Measurements from ENCODE around the gene ANAPC13. TPM values are rescaled to one million over a fixed set of nuclear protein-coding genes. Genes with fewer than 3 reads are reported as not detected.

ANAPC13 gene
- total RNA-seq, 2 experiments from 2014 or later: 24.9 to 25.3 TPM

DNA sequence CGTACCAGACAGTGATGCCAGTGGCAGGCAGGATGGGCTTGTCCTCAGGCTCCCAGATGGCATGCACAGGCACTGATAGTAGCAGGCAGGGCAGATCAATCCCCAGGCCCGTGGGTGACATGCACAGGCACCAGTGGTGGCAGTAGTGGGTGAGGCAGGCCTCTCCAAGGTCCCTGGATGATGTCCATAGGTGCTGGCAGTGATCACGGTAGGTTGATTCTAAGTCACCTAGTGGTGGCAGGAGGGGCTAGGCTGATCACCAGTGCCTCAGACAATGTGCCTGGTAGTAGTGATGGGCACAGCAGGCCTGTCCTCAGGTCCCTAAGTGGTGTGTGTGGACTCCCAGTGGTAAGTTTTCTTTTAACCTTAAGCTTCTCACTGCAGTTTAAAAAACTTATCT, 19.7 kb upstream of the ANAPC13 start:
- POLR2A ChIA-PET: no interaction called here
- Mint-ChIP-seq H3K27me3 (ENCODE audit: low read depth) (no peaks in the 10 kb centered on the region), H3K27ac (no peak overlapping the region), H3K4me1 (ENCODE audit: low read depth) (no peaks in the 10 kb centered on the region), H3K9me3 (ENCODE audit: insufficient read depth) (peaks cover 48% of the 10 kb centered on the region), H3K36me3 (ENCODE audit: low read depth) (peaks cover 79% of the 10 kb centered on the region), H3K4me3 (no peak overlapping the region)
- CTCF ChIA-PET: no interaction called here
- ATAC-seq (no peak), DNase-seq (no peak)

DNA sequence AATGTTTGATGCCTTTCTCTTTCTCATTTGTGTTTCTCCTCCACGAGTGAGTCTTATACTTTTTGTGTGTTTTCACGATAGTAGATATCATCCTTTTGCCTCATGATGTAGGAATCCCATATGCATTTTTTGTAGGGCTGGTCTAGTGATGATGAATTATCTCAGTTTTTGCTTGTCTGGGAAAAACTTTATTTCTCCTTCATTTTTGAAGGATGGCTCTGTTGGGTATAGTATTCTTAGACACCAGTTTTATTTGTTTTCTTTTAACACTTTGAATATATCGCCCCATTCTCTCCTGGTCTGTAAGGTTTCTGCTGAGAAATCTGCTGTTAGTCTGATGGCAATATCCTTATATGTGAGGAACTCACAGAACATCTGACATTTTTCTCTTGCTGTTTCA, 18.3 kb upstream of the ANAPC13 start:
- Mint-ChIP-seq H3K27ac (no peak overlapping the region), H3K27me3 (ENCODE audit: low read depth) (no peaks in the 10 kb centered on the region), H3K4me3 (no peak overlapping the region), H3K9me3 (ENCODE audit: insufficient read depth) (peaks cover 48% of the 10 kb centered on the region), H3K4me1 (ENCODE audit: low read depth) (no peaks in the 10 kb centered on the region), H3K36me3 (ENCODE audit: low read depth) (peaks cover 78% of the 10 kb centered on the region)
- no peak for ATAC-seq
- POLR2A ChIA-PET: no interaction called here
- CTCF ChIA-PET: interaction anchor here (1.7 kb wide), 1 partner anchor 13 kb away, joined by 4 read pairs; no protein-coding TSS in a partner anchor
- no peak for DNase-seq

DNA sequence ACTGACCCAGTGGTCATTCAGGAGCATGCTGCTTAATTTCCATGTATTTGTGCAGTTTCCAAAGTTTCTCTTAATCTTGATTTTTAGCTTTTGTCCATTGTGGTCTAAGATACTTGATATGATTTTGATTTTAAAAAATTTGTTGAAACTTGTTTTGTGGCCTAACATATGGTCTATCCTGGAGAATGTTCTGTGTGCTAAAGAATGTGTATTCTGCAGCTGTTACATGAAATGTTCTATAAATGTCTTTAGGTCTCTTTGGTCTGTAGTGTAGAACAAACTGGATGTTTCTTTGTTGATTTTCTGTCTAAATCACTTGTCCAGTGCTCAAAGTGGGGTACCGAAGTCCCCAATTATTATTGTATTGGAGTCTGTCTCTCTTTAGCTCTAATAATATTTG, 17.5 kb upstream of the ANAPC13 start:
- no peak overlapping the region for H3K27ac Mint-ChIP-seq
- ChIA-PET CTCF (interaction anchor here (1.7 kb wide), 1 partner anchor 12 kb away, joined by 4 read pairs; no protein-coding TSS in a partner anchor), POLR2A (no interaction called here)

DNA sequence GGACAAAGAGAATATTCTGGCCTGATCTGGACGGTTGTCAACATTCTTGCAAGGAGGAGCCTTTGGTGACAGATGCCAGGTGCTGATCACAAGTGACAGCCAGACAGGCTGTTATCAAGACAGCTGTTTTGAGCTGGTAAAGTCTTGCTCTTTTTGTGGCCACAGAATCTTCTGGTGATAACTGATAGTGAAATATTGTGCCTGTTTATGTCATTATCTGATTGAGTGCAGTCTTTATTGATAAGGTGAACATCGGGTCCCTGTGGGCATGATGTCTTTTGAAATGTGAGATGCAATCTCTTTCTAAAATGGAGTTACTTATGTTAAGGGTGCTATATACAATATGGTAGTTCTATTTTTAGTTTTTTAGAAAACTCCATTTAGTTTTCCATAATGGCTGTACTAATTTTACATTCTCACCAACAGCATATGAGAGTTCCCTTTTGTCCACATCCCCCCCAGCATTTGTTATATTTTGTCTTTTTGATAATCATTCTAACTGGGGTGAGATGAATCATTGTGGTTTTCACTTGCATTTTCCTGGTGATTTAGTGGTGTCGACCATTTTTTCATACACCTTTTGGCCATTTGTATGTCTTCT, 10.8 kb upstream of the ANAPC13 start:
- Mint-ChIP-seq H3K9me3 (ENCODE audit: insufficient read depth) (peaks cover 9% of the 10 kb centered on the region), H3K27ac (no peak overlapping the region), H3K4me1 (ENCODE audit: low read depth) (peaks cover 32% of the 10 kb centered on the region), H3K4me3 (no peak overlapping the region), H3K36me3 (ENCODE audit: low read depth) (peaks cover 60% of the 10 kb centered on the region), H3K27me3 (ENCODE audit: low read depth) (no peaks in the 10 kb centered on the region)
- ChIA-PET POLR2A (interaction anchor here (1.0 to 2.9 kb wide), 2 partner anchors 9 to 11 kb away, joined by 3 to 10 read pairs; partner anchors contain the start of genes ANAPC13 and CEP63), CTCF (interaction anchor here (0.6 kb wide), 1 partner anchor 237 kb away, joined by 3 read pairs; no protein-coding TSS in a partner anchor)
- DNase-seq (no peak), ATAC-seq (no peak)

More for the DNA sequence above, 17.5 kb upstream of the ANAPC13 start:
- Mint-ChIP-seq H3K4me1 (ENCODE audit: low read depth) (no peaks in the 10 kb centered on the region), H3K9me3 (ENCODE audit: insufficient read depth) (peaks cover 48% of the 10 kb centered on the region), H3K27me3 (ENCODE audit: low read depth) (no peaks in the 10 kb centered on the region), H3K36me3 (ENCODE audit: low read depth) (peaks cover 80% of the 10 kb centered on the region), H3K4me3 (no peak overlapping the region)
- DNase-seq (no peak), ATAC-seq (no peak)

- ChIA-PET CTCF (interaction anchor here (0.9 kb wide), 1 partner anchor 21 kb away, joined by 3 read pairs; no protein-coding TSS in a partner anchor), POLR2A (interaction anchor here (1.0 to 2.9 kb wide), 2 partner anchors 8 to 10 kb away, joined by 3 to 10 read pairs; partner anchors contain the start of genes ANAPC13 and CEP63)
- Mint-ChIP-seq H3K9me3 (ENCODE audit: insufficient read depth) (peaks cover 4% of the 10 kb centered on the region), H3K4me1 (ENCODE audit: low read depth) (peaks cover 32% of the 10 kb centered on the region), H3K27me3 (ENCODE audit: low read depth) (no peaks in the 10 kb centered on the region), H3K4me3 (no peak overlapping the region), H3K27ac (no peak overlapping the region), H3K36me3 (ENCODE audit: low read depth) (peaks cover 57% of the 10 kb centered on the region)
- ATAC-seq (no peak), DNase-seq (no peak)
Measured at GRCh38 chr3:134495980-134496379, 10.2 kb upstream of the ANAPC13 start.

GRCh38 chr3:134494495-134494894, 8.7 kb upstream of the ANAPC13 start:
- no peak overlapping the region for H3K27ac Mint-ChIP-seq
- H3K4me3 Mint-ChIP-seq: no peak overlapping the region
- H3K4me1 Mint-ChIP-seq (ENCODE audit: low read depth): peaks cover 32% of the 10 kb centered on the region
- peaks cover 45% of the 10 kb centered on the region for H3K36me3 Mint-ChIP-seq (ENCODE audit: low read depth)
- no peaks in the 10 kb centered on the region for H3K27me3 Mint-ChIP-seq (ENCODE audit: low read depth)
- ATAC-seq (no peak), DNase-seq (no peak)
- ChIA-PET POLR2A (interaction anchor here (2.9 kb wide), 1 partner anchor 8 kb away, joined by 10 read pairs; the partner anchor contains the start of genes ANAPC13 and CEP63), CTCF (no interaction called here)
- H3K9me3 Mint-ChIP-seq (ENCODE audit: insufficient read depth): no peaks in the 10 kb centered on the region

GRCh38 chr3:134487406-134487805, 1.6 kb upstream of the ANAPC13 start:
- Mint-ChIP-seq H3K4me1 (ENCODE audit: low read depth) (peaks cover 38% of the 10 kb centered on the region), H3K27ac (peak overlapping the region; percentile 84), H3K27me3 (ENCODE audit: low read depth) (no peaks in the 10 kb centered on the region), H3K9me3 (ENCODE audit: insufficient read depth) (no peaks in the 10 kb centered on the region), H3K36me3 (ENCODE audit: low read depth) (peaks cover 26% of the 10 kb centered on the region), H3K4me3 (peak overlapping the region; percentile 86)
- DNase-seq: no peak
- ATAC-seq: no peak
- CTCF ChIA-PET: interaction anchor here (0.9 to 6.2 kb wide), 5 partner anchors 10 to 149 kb away, joined by 3 to 43 read pairs (median 3); no protein-coding TSS in a partner anchor
- POLR2A ChIA-PET: interaction anchor here (0.7 to 1.1 kb wide), 3 partner anchors 9 to 312 kb away, joined by 3 to 5 read pairs (median 3); no protein-coding TSS in a partner anchor

DNA sequence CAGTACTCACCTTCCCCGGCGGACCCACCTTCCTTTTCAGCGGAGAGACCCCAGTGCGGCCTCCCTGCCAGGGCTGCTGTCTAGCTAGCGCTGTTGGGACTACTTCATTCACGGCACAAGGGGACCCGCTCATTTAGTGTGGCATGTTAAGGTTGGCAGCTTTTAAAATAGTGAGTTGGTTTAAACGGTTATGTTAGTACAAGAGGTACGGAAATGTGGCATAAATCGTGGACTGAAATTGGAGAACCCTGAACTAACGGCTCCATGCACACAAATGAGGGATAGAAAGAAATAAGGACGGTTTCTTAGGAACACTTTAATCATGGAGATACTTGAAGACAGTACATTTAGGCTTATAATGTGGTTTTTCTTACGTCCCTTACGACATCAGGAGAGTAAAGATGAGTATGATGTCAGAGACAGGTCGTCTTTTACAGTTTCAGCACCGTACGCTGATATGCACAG, 824 bp upstream of the ANAPC13 start:
- CTCF ChIA-PET: interaction anchor here (1.2 to 6.2 kb wide), 4 partner anchors 10 to 178 kb away, joined by 3 to 43 read pairs (median 8); no protein-coding TSS in a partner anchor
- H3K9me3 Mint-ChIP-seq (ENCODE audit: insufficient read depth): no peaks in the 10 kb centered on the region
- POLR2A ChIA-PET: interaction anchor here (0.6 to 2.2 kb wide), 6 partner anchors 8 to 236 kb away, joined by 3 to 12 read pairs (median 4); partner anchors contain the start of gene RYK
- no peaks in the 10 kb centered on the region for H3K27me3 Mint-ChIP-seq (ENCODE audit: low read depth)
- peak overlapping the region; percentile 86 for H3K4me3 Mint-ChIP-seq
- DNase-seq: no peak
- peaks cover 29% of the 10 kb centered on the region for H3K36me3 Mint-ChIP-seq (ENCODE audit: low read depth)
- H3K4me1 Mint-ChIP-seq (ENCODE audit: low read depth): peaks cover 39% of the 10 kb centered on the region
- H3K27ac Mint-ChIP-seq: peak overlapping the region; percentile 96
- ATAC-seq: peak; percentile 27

- peak; percentile 7 for ATAC-seq
Measured at GRCh38 chr3:134485075-134485717, 589 bp downstream of the ANAPC13 start.

GRCh38 chr3:134483195-134483900, 2.4 kb downstream of the ANAPC13 start:
- DNase-seq: no peak
- peaks cover 35% of the 10 kb centered on the region for H3K4me1 Mint-ChIP-seq (ENCODE audit: low read depth)
- ChIA-PET CTCF (interaction anchor here (0.8 to 6.2 kb wide), 7 partner anchors 8 to 286 kb away, joined by 3 to 43 read pairs (median 4); no protein-coding TSS in a partner anchor), POLR2A (no interaction called here)
- H3K4me3 Mint-ChIP-seq: peak overlapping the region; percentile 42
- peak overlapping the region; percentile 30 for H3K27ac Mint-ChIP-seq
- no peaks in the 10 kb centered on the region for H3K9me3 Mint-ChIP-seq (ENCODE audit: insufficient read depth)
- ATAC-seq: no peak
- H3K27me3 Mint-ChIP-seq (ENCODE audit: low read depth): no peaks in the 10 kb centered on the region
- peaks cover 48% of the 10 kb centered on the region for H3K36me3 Mint-ChIP-seq (ENCODE audit: low read depth)

More at GRCh38 chr3:134485075-134485717, 589 bp downstream of the ANAPC13 start:
- peak overlapping the region; percentile 96 for H3K27ac Mint-ChIP-seq
- POLR2A ChIA-PET: interaction anchor here (0.6 to 2.2 kb wide), 10 partner anchors 8 to 389 kb away, joined by 3 to 12 read pairs (median 3); partner anchors contain the start of gene RYK
- CTCF ChIA-PET: interaction anchor here (1.2 to 6.2 kb wide), 4 partner anchors 8 to 272 kb away, joined by 4 to 43 read pairs (median 8); no protein-coding TSS in a partner anchor
- H3K4me1 Mint-ChIP-seq (ENCODE audit: low read depth): peaks cover 39% of the 10 kb centered on the region
- H3K36me3 Mint-ChIP-seq (ENCODE audit: low read depth): peaks cover 41% of the 10 kb centered on the region
- no peaks in the 10 kb centered on the region for H3K9me3 Mint-ChIP-seq (ENCODE audit: insufficient read depth)
- peak; percentile 44 for DNase-seq
- H3K4me3 Mint-ChIP-seq: peak overlapping the region; percentile 86
- H3K27me3 Mint-ChIP-seq (ENCODE audit: low read depth): no peaks in the 10 kb centered on the region

- Mint-ChIP-seq H3K9me3 (ENCODE audit: insufficient read depth) (no peaks in the 10 kb centered on the region), H3K27ac (no peak overlapping the region), H3K4me1 (ENCODE audit: low read depth) (peaks cover 31% of the 10 kb centered on the region), H3K27me3 (ENCODE audit: low read depth) (no peaks in the 10 kb centered on the region), H3K4me3 (no peak overlapping the region), H3K36me3 (ENCODE audit: low read depth) (peaks cover 54% of the 10 kb centered on the region)
- ChIA-PET CTCF (interaction anchor here (0.7 to 6.2 kb wide), 8 partner anchors 8 to 286 kb away, joined by 3 to 43 read pairs (median 4); no protein-coding TSS in a partner anchor), POLR2A (no interaction called here)
- ATAC-seq (no peak), DNase-seq (no peak)
Measured at GRCh38 chr3:134482622-134483021, 3.2 kb downstream of the ANAPC13 start.
